Measurements from ENCODE around the gene CAMK2A. TPM values are rescaled to one million over a fixed set of nuclear protein-coding genes. Genes with fewer than 3 reads are reported as not detected.

CAMK2A gene
- total and polyA plus RNA-seq, 2 donors (not counting 3 experiments of a cell fraction or from before 2014, with no cell fraction given), result not detected

GRCh38 chr5:150214289-150214688 is 75.3 kb downstream of the CAMK2A start:
- H3K9me1 ChIP-seq (replicated peaks; ENCODE audit: control insufficient read depth, extremely low read depth, insufficient read depth, low read length), result no peaks in the 10 kb centered on the region
- no peak overlapping the region for H3K27ac ChIP-seq (ENCODE audit: insufficient read depth, low read depth, low read length)
- no peaks in the 10 kb centered on the region for H3K4me1 ChIP-seq (ENCODE audit: control insufficient read depth, extremely low read depth, insufficient read depth, low read length)
- no TSS peak for BruUV-seq (replicated peaks)
- H2AFZ ChIP-seq (ENCODE audit: low read depth, low read length), result no peak overlapping the region
- no peaks in the 10 kb centered on the region for H3K9me3 ChIP-seq (replicated peaks; ENCODE audit: control insufficient read depth, insufficient read depth, low read length)
- TF ChIP-seq MYC (IDR thresholded peaks at IDR 0.05; ENCODE audit: low read depth, low read length) (no peak), FOS (IDR thresholded peaks at IDR 0.05; ENCODE audit: borderline replicate concordance, insufficient read depth, low read length) (no peak), POLR2A (IDR thresholded peaks at IDR 0.05; ENCODE audit: low read depth, low read length) (no peak)
- peaks cover 0 to 7% of the 10 kb centered on the region in 2 experiments for H3K27me3 ChIP-seq (ENCODE audit: control insufficient read depth in 2 of 2, insufficient read depth in 2 of 2, low read length in 2 of 2)
- intact Hi-C loops (cut with micrococcal nuclease) (no loop called here), dilution Hi-C loops (cut with MboI; ENCODE audit: extremely low pct_ligation_motif_present, low sequenced_read_pairs) (no loop called here)
- no peaks in the 10 kb centered on the region for H4K20me1 ChIP-seq (replicated peaks; ENCODE audit: control insufficient read depth, extremely low read depth, insufficient read depth, low read length)
- CTCF ChIA-PET, result interaction anchor here (1.2 to 6.5 kb wide), 5 partner anchors 8 to 381 kb away, joined by 3 to 65 read pairs (median 8); no protein-coding TSS in a partner anchor
- no peak overlapping the region for H3K9ac ChIP-seq (replicated peaks; ENCODE audit: extremely low read depth, insufficient read depth, low read length)
- no peak overlapping the region for H3K4me3 ChIP-seq (replicated peaks in 1 of 3; ENCODE audit: insufficient read depth in 1 of 3, low read depth in 1 of 3, low read length in 3 of 3)
- FAIRE-seq (no peak), DNase-seq (ENCODE audit: low read depth, low spot score) (no peak)
- H3K36me3 ChIP-seq (ENCODE audit: control insufficient read depth in 2 of 2, extremely low read depth in 1 of 2, insufficient read depth in 2 of 2, low read length in 2 of 2), result no peaks in the 10 kb centered on the region
- no peaks in the 10 kb centered on the region for H3K79me2 ChIP-seq (ENCODE audit: control insufficient read depth, insufficient read depth, low read length)
- POLR2A ChIA-PET, result no interaction called here
- no peak overlapping the region for H3K4me2 ChIP-seq (ENCODE audit: insufficient read depth, low read length)

GRCh38 chr5:150213530-150213929 is 76.0 kb downstream of the CAMK2A start:
- intact Hi-C loops (cut with micrococcal nuclease), result no loop called here
- DNase-seq (ENCODE audit: low read depth, low spot score) (no peak), FAIRE-seq (no peak)
- BruUV-seq (replicated peaks), result no TSS peak
- Histone ChIP-seq H3K27me3 (ENCODE audit: control insufficient read depth in 2 of 2, insufficient read depth in 2 of 2, low read length in 2 of 2) (peaks cover 0 to 8% of the 10 kb centered on the region in 2 experiments), H4K20me1 (replicated peaks; ENCODE audit: control insufficient read depth, extremely low read depth, insufficient read depth, low read length) (no peaks in the 10 kb centered on the region), H3K9me1 (replicated peaks; ENCODE audit: control insufficient read depth, extremely low read depth, insufficient read depth, low read length) (no peaks in the 10 kb centered on the region), H3K36me3 (ENCODE audit: control insufficient read depth in 2 of 2, extremely low read depth in 1 of 2, insufficient read depth in 2 of 2, low read length in 2 of 2) (no peaks in the 10 kb centered on the region), H3K4me3 (replicated peaks in 1 of 3; ENCODE audit: insufficient read depth in 1 of 3, low read depth in 1 of 3, low read length in 3 of 3) (no peak overlapping the region), H3K4me1 (ENCODE audit: control insufficient read depth, extremely low read depth, insufficient read depth, low read length) (no peaks in the 10 kb centered on the region), H3K4me2 (ENCODE audit: insufficient read depth, low read length) (no peak overlapping the region), H3K9me3 (replicated peaks; ENCODE audit: control insufficient read depth, insufficient read depth, low read length) (no peaks in the 10 kb centered on the region), H3K9ac (replicated peaks; ENCODE audit: extremely low read depth, insufficient read depth, low read length) (no peak overlapping the region), H2AFZ (ENCODE audit: low read depth, low read length) (no peak overlapping the region), H3K27ac (ENCODE audit: insufficient read depth, low read depth, low read length) (no peak overlapping the region), H3K79me2 (ENCODE audit: control insufficient read depth, insufficient read depth, low read length) (no peaks in the 10 kb centered on the region)
- TF ChIP-seq MAX (IDR thresholded peaks at IDR 0.05; ENCODE audit: insufficient read depth, insufficient read length) (no peak), POLR2AphosphoS5 (IDR thresholded peaks at IDR 0.05; ENCODE audit: insufficient read depth, low read depth, low read length) (no peak), CTCF (IDR thresholded peaks at IDR 0.05; ENCODE audit: extremely low read depth in 1 of 2, insufficient read depth in 1 of 2, low read depth in 1 of 2, low read length in 2 of 2) (no peak), GATA2 (IDR thresholded peaks at IDR 0.05; ENCODE audit: insufficient read depth, insufficient read length, low read depth, low read length) (no peak), EZH2 (IDR thresholded peaks at IDR 0.05; ENCODE audit: borderline replicate concordance, low read depth, low read length, severe bottlenecking) (no peak), MYC (IDR thresholded peaks at IDR 0.05; ENCODE audit: low read depth, low read length) (no peak), FOS (IDR thresholded peaks at IDR 0.05; ENCODE audit: borderline replicate concordance, insufficient read depth, low read length) (no peak), JUN (IDR thresholded peaks at IDR 0.05; ENCODE audit: borderline replicate concordance, insufficient read depth, insufficient read length, low read depth) (no peak), POLR2A (IDR thresholded peaks at IDR 0.05; ENCODE audit: low read depth, low read length) (no peak)
- dilution Hi-C loops (cut with MboI; ENCODE audit: extremely low pct_ligation_motif_present, low sequenced_read_pairs), result no loop called here
- ChIA-PET POLR2A (no interaction called here), CTCF (interaction anchor here (1.2 to 6.5 kb wide), 2 partner anchors 38 to 380 kb away, joined by 4 to 65 read pairs; no protein-coding TSS in a partner anchor)

Measured in endothelial cell of umbilical vein (primary cell).